DOHH2 (cell line): Measurements from ENCODE around the gene PRRT4.

Experiments
- CTCF ChIP-seq: fragments of 200-600 bp; sonication (generic); IDR thresholded peaks from one replicate; pipeline ENCODE4 v1.5.1; 2014; ENCODE audit warnings: antibody characterized with exemption, mild to moderate bottlenecking, low read depth, low read length; ENCODE audit not compliant: poor library complexity, severe bottlenecking
- EZH2phosphoT487 ChIP-seq: fragments of 200-600 bp; sonication (generic); IDR thresholded peaks from 2 replicates; pipeline ENCODE4 v1.6.1; 2017; ENCODE audit warnings: borderline replicate concordance, mild to moderate bottlenecking, antibody characterized with exemption, low read length, moderate library complexity, mixed read lengths

GRCh38 chr7:128352636-128353035, 8.9 kb downstream of the PRRT4 start:
- TF ChIP-seq EZH2phosphoT487 (no peak), CTCF (no peak)
